Thoracic aorta (tissue), 2 donors: ENCODE results near the gene RSPH1. TPM values are rescaled to one million over a fixed set of nuclear protein-coding genes. Genes with fewer than 3 reads are reported as not detected.
A peak's percentile ranks its signal among the peaks of the same experiment; 100 is the strongest.

Experiments
- ATAC-seq: fragments of 150-250 bp; one replicate; pipeline ENCODE4 v1.8.0; 2017; ENCODE audit warnings: low read depth; ENCODE audit not compliant: insufficient number of reproducible peaks, low FRiP score
- DNase-seq: peaks from one replicate; pipeline ENCODE4 v3.0.0-alpha.2; 2020; ENCODE audit warnings: low spot score
- H3K27ac ChIP-seq, 2 donors: fragments of 200-600 bp; sonication (generic); 1 replicate in 1 of 2; 2 replicates in 1 of 2; pipeline ENCODE4 v1.5.1; 2016; ENCODE audit warnings: mild to moderate bottlenecking in 2 of 2, moderate library complexity in 2 of 2
- H3K27me3 ChIP-seq: fragments of 200-600 bp; sonication (generic); replicated peaks from 2 replicates; pipeline ENCODE4 v1.6.0; 2016; ENCODE audit warnings: mild to moderate bottlenecking; ENCODE audit not compliant: insufficient read depth
- H3K36me3 ChIP-seq: fragments of 200-600 bp; sonication (generic); one replicate; pipeline ENCODE4 v1.5.1; 2016
- H3K4me1 ChIP-seq, 2 donors: fragments of 200-600 bp; sonication (generic); 1 replicate in 1 of 2; 2 replicates in 1 of 2; pipeline versions ENCODE4 v1.5.1 to v1.6.0; 2016; ENCODE audit warnings: low read depth in 2 of 2, mild to moderate bottlenecking in 1 of 2; ENCODE audit not compliant: control insufficient read depth in 1 of 2
- H3K4me3 ChIP-seq: fragments of 200-600 bp; sonication (generic); 2 replicates; pipeline ENCODE4 v1.5.1; 2016; ENCODE audit warnings: mild to moderate bottlenecking
- H3K9me3 ChIP-seq: fragments of 200-600 bp; sonication (generic); 2 replicates; pipeline ENCODE4 v1.5.1; 2016
- CTCF ChIP-seq: fragments of 200-600 bp; sonication (generic); IDR thresholded peaks from one replicate; pipeline ENCODE4 v1.5.1; 2019; ENCODE audit warnings: antibody characterized with exemption
- total RNA-seq, 2 donors: library from RNA; depleted of rRNA; stranded (reverse); fragments of >200 nt; gene quantifications; one replicate each; pipeline versions ENCODE4 v1.1.0 to v1.2.3, GENCODE V29; 2016

The RSPH1 gene
- total RNA-seq, 2 donors from 2014 or later: 0.27 TPM; not detected in 1

- Histone ChIP-seq H3K9me3 (no peaks in the 10 kb centered on the region), H3K27me3 (no peaks in the 10 kb centered on the region), H3K4me3 (peak overlapping the region; percentile 93), H3K36me3 (no peaks in the 10 kb centered on the region), H3K4me1 (peaks cover 4 to 13% of the 10 kb centered on the region in 2 donors), H3K27ac (peak overlapping the region; percentile 39 to 49)
- TF ChIP-seq CTCF: no peak
- ATAC-seq (peak; percentile 35), DNase-seq (no peak)
These were observed 18.2 kb upstream of the RSPH1 start for GRCh38 chr21:42513985-42514882.

DNA sequence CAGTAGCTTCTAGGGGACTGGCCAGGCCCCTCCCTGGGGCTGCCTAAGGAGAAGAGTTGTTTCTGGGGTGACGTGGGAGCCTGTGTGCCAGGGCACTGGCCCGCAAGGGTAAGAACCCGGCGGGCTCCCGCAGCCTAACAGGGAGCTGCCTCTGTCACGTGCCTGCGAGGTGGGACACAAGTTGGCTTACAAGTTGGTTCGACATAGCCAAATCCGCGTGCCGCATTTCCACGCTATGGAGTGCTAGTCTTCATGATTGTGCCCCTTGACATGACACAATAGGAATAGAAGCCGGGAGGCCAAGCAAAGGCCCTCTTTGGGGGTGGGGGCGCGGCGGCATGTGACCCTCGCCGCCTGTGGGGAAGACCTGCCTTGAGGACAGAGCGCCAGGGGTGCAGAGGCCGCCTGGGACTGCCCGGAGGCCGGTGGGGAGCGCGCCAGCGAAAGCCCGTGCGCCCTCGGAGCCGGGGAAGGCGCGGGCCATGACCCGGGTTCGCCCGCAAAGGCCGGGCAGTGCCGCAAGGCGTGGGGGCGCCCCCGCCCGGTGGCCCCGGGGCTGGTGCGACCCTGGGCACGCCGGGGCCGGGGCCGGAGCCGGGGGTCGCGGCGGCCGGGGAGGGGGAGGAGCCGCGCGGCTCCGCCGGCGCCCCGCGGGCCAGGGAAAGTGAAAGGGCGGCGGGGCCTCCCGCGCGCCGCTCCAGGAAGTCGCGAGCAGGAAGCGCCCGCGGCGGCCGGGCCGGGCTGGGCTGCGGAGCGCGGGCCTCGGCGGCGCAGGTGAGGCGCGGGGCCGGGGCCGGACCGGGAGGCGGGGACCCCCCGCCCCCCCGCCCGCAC is 17.3 kb upstream of the RSPH1 start, which contains the start of gene SLC37A1:
Gene SLC37A1, plus strand, starts transcription at position 702 of the 834 bp plus-strand sequence. CDS start 4,603 bp downstream, outside the sequence.
- H3K36me3 ChIP-seq: no peaks in the 10 kb centered on the region
- DNase-seq (no peak), ATAC-seq (no peak)
- peak within 1 kb of the TSS; percentile 93 for H3K4me3 ChIP-seq
- peak within 1 kb of the TSS; percentile 39 to 49 for H3K27ac ChIP-seq
- H3K4me1 ChIP-seq: peaks cover 4 to 13% of the 10 kb centered on the region in 2 donors
- no peaks in the 10 kb centered on the region for H3K27me3 ChIP-seq
- TF ChIP-seq CTCF: no peak
- H3K9me3 ChIP-seq: no peaks in the 10 kb centered on the region

- Histone ChIP-seq H3K36me3 (no peaks in the 10 kb centered on the region), H3K4me3 (no peak overlapping the region), H3K4me1 (peaks cover 4 to 13% of the 10 kb centered on the region in 2 donors), H3K27ac (no peak overlapping the region), H3K9me3 (no peaks in the 10 kb centered on the region), H3K27me3 (no peaks in the 10 kb centered on the region)
- DNase-seq (no peak), ATAC-seq (no peak)
- TF ChIP-seq CTCF: no peak
These were observed 16.5 kb upstream of the RSPH1 start for GRCh38 chr21:42512346-42513034.

GRCh38 chr21:42509244-42509643 is 13.2 kb upstream of the RSPH1 start:
- Histone ChIP-seq H3K4me3 (no peak overlapping the region), H3K4me1 (no peaks in the 10 kb centered on the region), H3K9me3 (no peaks in the 10 kb centered on the region), H3K36me3 (no peaks in the 10 kb centered on the region), H3K27ac (no peak overlapping the region), H3K27me3 (no peaks in the 10 kb centered on the region)
- DNase-seq: no peak
- ATAC-seq: no peak
- TF ChIP-seq CTCF: no peak
